NCI-H1092 (cell line): ENCODE measurements around the gene ISM2.
"Not testable (repeated sequence)": the region's sequence is repeated elsewhere in the genome, so short reads cannot be mapped to it uniquely, and the experiment has no call there.

Source experiments
- DNase-seq: peaks from one replicate; lab custom pipeline; 2025; lab: John Stamatoyannopoulos, UW

The ISM2 gene

DNA sequence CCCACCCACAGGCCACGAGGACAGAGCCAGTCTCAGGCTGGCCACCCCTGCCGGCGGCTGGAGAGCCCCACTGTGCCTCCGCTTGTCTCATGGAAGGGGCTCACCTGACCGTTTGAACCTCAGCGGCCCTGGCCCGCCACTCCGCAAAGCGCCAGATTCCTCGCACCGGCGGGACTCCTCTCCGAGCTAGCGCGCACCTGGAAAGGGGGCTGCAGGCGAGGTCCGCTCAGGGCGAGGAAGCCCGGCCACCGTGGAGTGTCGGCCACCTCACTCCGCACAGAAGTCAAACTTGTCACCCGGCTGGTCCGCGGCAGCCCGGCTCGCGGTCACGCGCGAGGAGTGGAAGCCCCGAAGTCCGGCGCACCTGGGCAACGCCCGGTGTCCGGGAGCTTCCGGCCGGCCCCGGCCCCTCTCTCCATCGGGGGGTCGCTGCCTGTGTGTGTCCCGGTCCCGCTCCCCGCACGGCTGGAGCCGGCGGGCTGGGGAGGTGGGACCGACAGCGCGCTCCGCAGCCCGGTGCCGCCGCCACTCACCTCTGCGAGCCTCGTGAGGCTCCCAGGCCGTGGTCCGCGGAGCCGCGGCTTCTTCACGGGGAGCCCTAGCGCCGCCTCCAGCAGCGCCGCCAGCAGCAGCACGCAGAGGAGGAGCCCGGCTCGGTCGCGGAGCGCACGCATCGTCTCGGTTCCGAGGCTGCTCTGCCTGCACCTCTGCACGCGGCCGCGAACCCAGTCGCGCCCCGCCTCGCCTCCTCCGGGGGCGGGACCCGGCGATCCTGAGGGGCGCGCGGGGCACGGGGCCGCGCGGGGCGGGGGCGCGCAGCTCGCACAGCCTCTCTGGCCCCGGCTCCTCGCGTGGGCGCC lies at the start of gene ISM2:
Gene ISM2, minus strand, starts transcription at position 697 of the 860 bp plus-strand sequence. Its CDS starts 23 bp downstream, at position 674.
- peak; percentile 48 for DNase-seq

DNA sequence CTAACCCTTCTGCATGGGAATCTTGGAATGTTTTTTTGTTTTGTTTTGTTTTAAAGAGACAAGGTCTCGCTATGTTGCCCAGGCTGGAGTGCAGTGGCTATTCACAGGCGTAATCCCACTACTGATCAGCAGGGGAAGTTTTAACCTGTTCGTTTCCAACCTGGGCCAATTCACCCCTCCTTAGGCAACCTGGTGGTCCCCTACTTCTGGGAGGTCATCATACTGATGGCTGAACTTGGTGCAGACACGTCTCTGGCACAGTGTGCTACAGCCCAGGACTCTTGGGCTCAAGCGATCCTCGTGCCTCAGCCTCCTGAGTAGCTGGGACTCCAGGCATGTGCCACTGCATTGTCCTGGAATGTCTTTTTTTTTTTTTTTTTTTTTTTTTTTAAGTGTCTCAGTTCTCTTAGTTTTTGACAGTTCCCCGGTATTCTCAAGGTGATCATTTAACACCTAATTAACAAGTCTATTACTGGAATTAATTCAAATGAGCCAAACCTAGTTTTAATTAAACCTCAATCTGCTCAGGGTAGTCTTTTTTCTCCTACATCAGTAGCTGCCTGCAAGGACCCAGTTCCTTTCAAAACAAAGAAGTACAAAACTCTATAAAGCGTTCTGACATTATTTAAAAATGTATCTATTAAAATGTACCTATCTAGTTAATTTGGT lies 49.0 kb upstream of the ISM2 start:
- DNase-seq: no peak

DNA sequence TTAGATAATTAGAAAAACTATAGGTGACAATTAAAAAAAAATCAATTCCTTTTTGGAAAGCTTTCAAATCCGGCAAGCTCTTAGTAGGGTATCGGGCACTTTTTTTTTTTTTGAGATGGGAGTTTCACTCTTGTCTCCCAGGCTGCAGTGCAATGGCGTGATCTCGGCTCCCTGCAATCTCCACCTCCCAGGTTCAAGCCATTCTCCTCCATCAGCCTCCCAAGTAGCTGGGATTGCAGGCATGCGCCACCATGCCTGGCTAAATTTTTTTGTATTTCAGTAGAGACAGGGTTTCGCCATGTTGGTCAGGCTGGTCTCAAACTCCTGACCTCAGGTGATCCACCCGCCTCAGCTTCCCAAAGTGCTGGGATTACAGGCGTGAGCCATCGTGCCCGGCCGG lies 46.6 kb upstream of the ISM2 start:
- DNase-seq: not testable (repeated sequence)

DNA sequence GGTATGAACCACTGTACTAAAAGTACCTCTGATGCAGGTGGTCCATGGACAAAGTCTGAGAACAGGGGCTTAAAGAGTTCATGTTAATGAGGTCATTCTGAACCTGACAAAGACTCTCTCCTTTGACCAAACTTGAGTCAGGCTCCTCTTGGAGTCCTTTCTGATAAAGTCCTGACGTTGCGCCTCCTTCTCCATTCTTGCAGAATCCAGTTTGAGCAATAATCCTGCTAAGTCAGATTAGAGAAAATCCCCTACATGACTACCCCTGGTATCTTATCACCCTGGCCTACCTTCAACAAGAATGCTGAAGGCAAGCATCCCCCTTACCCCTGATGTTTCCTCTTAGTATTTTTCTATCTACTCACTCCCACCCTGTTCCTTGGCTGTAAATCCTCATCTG lies 46.0 kb upstream of the ISM2 start:
- no peak for DNase-seq

DNA sequence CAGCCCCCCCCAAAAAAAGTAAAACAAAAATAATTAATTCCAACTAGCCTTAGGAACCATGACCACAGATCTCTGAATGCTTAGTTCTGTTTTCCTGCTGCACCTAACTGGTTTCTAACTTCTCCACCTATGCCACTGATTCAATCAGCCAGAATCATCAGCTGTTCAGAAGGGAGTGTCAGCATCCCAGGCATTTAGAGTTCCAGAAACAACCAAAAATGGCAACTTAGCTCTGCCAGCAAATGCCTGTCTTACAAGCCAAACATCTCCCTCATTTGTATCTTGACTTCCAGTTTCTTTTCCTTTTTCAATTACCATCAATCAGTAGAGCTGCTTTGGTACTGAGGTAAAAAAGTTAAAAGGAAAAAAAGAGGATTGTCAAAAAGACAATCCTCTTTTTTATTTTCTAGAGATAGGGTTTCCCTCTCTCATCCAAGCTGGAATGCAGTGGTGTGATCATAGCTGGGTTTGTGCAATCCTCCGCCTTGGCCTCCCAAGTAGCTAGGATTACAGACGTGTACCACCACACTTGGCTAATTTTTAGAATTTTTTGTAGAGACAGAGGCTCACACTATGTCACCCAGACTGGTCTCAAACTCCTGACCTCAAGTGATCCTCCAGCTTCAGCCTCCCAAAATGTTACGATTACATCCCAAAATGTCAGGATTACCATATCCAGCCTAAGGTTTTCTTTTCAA lies 45.2 kb upstream of the ISM2 start:
- no peak for DNase-seq

DNA sequence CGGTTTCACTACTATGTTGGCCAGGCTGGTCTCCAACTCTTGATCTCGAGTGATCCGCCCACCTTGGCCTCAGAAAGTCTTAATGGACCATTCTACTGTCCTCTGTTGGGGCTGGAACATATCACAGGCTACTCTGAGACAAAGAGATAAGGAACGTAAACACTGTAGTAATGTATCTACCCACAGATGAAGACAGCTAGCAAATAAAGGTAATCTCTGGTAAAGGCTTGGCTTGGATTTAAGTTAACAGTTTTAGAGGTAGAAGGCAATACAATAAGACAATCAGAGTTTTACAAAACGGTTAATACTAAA lies 44.6 kb upstream of the ISM2 start:
- DNase-seq: no peak

DNA sequence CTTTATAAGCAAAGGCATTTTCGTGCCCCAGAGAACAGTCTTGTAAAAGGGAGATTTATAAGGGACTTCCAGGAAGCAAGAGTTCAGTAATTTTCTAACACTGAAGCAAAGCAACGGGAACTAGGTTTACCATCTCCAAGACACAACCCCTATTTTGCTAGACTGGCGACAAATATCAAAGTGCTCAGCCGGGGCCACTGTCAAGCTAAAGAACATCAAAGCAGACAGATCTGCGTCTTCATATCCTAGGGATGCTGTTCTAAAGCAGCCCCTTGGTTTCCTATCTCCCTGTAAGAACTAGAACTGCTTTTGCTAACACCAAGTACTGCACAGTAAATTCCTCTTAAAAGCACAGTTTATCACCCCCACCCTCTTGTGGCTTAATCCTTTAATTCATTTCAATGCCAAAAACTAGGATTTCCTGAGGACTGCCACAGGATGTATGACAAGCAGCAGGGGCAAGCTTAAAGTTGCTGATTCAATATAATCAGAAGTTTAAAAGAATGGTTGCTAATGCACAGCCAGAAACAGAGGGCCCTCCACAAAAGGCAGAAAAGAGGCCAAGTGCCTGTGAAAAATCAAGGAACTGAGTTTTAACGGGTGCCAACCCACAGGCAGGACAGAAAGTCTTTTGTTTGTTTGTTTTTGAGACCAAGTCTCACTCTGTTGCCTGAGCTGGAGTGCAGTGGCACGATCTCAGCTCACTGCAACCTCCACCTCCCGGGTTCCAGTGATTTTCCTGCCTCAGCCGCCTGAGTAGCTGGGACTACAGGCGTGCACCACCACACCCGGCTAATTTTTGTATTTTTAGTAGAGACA lies 44.0 kb upstream of the ISM2 start:
- DNase-seq: no peak

DNA sequence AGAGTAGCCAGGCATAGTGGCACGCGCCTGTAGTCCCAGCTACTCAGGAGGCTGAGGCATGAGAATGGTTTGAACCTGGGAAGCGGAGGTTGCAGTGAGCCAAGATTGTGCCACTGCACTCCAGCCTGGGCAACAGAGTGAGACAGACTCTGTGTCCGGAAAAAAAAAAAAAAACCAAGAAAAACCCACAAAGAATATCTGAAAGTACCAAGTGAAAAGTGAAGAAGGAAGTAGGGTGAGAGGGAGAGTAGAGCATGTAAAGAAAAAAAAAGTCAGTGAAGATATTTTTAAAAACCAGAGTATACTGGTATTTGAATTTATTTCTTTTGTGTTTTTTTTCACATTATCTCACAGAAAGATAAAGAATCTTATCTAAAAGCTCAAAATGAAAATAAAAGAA lies 43.3 kb upstream of the ISM2 start:
- DNase-seq: no peak

DNA sequence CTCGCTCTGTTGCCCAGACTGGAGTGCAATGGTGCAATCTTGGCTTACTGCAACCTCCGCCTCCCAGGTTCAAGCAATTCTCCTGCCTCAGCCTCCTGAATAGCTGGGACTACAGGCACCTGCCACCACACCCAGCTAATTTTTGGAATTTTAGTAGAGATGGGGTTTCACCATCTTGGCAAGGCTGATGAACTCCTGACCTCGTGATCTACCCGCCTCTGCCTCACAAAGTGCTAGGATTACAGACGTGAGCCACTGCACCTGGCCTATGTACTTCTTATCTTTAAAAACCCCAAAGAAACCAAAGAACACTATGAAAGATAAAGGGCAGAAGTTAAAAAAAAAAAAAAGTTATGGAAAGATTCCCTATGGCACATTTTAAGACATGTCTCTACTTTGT lies 38.3 kb upstream of the ISM2 start:
- DNase-seq: not testable (repeated sequence)

DNA sequence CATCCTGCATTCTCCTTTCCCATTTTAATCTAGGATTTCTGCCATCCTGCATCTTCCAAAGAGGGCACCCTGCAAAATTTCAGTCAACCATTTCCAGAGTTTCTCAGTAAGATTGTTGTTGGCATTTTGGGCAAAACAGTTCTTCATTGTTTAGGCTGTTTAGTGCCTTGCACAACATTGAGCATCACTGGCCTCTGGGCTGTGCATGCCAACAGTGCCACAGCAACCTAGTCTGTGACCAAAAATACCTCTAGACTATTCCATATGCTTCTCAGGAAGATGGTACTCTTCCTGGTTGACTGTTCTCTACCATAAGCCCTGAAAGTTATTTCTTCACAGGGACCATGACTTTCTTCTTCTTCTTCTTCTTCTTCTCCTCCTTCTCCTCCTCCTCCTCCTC lies 32.5 kb upstream of the ISM2 start:
- DNase-seq: no peak

DNA sequence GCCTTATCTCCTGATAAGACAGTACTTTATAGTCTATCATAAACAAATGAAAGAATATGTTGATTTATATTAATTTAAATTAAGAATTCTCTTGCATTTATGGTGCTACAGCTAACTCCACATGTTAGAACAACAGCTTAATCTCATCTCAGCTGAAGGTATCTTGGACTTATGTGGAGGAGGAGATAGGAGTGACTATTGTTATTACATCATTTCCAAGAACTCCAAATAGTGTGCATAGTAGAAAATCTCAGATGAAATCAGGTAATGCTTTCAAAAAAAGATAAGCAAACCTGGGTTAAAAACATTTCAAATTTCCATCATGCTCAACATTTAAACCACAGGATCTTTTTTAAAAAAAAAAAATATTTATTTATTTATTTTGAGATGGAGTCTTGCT lies 31.3 kb upstream of the ISM2 start:
- DNase-seq: no peak

DNA sequence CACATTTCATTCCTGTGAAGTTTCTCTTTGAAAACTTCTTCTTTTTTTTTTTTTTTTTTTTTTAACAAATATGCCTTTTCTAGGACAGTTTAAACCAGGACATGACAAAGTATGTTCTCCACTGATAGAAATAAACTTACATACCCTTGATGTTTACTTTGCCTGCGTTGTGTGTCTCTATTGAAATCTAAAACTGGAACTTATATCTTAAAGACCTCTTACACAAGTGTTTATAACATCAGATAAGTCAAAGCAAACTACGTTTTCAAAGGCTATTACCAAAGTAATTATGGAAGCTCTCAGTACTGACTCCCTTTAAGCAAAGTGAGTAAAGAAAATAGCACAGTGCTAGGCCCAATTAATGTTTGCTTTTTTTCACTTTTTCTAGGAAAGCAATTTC lies 30.6 kb upstream of the ISM2 start:
- no peak for DNase-seq

DNA sequence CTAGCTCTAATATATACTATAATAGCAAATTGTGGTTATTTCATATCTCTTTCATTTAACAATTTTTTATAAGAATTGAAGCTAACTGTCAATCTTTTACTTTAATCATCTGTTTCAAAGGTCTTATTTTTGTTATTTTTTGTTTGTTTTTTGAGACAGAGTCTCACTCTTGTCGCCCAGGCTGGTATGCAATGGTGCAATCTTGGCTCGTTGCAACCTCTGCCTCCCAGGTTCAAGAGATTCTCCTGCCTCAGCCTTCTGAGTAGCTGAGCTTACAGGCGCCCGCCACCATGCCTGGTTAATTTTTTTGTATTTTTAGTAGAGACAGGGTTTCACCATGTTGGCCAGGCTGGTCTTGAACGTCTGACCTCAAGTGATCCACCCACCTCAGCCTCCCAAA lies 30.1 kb upstream of the ISM2 start:
- not testable (repeated sequence) for DNase-seq

DNA sequence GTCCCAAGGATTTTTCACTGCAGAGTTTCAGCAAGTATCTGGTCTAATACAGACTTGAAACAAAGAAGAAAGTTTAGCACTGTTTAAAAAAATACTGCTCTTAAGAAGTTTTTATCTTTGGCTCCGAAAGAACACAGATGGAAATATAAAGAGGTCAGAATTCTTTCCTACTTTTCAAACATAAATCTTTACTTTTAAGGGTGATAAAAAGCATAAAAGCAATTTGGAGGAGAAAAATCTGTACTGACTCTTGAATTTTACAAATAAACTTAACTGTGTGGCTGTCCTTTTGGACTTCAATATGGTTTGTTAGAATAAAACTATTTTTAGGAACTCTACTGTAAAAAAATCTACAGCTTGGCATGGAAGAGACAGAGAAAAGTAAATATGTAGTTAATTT lies 27.6 kb upstream of the ISM2 start:
- no peak for DNase-seq

DNA sequence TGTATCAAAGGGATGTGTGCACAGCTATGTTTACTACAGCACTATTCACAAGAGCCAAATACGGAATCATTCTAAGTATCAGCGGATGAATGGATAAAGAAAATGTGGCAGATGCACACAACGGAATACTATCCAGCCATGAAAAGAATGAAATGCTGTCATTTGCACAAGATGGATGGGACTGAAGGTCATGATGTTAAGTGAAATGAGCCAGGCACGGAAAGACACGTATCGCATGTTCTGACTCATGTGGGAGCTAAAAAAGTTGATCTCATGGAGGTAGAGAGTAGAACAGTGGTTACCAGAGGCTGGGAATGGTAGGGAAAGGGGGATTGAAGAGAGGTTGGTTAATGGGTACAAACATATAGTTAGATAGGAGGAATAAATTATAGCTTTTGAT lies 25.9 kb upstream of the ISM2 start:
- DNase-seq: no peak

DNA sequence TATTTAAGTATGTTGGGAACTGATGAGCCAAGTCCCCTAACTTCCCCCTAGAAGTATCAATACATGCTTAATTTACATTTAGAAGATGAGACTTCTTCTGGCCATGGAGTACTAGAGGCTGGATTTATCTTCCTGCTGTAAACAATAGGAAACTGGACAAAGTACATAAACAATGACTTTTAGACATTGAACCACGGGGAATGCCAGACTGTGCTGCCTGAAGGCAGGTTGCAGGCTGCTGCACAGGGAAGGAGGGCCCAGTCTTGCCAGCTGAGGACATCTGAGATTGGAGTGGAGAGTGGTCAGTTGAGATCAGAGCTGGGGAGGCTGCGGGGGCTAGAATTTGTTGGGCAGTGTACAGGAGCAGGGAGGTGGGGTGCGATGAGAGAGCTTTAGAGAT lies 24.5 kb upstream of the ISM2 start:
- DNase-seq: no peak

DNA sequence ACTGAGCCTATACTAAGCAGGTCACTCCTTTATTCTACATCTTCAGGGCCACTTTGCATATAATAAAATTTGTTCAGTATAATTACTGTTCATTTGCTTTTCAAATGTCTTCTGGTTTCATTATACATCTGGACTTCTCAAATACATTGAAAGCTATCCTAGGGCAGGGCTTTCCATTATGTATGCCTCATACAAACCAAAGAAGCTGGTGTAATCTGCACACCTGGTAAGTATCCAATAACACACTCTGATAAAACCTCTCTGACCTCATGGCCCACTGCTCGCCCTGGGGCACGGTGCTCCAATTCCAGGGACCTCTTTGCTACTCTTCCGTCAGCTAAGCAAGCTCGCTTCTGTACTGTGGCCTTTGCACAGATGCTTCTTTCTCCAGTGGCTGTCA lies 21.9 kb upstream of the ISM2 start:
- DNase-seq: no peak

DNA sequence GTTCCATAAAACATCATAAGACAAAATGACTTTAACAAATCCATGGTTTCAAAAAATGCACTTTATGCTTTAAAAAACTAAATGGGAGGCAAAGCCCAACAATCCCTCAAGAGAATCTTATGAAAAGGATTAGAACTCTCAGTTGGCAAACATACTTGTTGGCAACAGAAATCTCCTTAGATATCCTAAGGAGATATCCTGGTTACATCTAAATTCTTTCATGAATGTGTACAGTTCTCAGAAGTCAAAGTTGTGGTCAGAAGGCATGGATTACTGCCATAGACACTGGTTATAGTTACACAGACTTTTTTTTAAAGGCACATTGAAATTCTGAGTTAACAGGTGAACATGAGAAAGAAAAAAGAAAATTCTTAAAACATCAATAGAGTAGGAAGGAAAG lies 17.5 kb upstream of the ISM2 start:
- no peak for DNase-seq

DNA sequence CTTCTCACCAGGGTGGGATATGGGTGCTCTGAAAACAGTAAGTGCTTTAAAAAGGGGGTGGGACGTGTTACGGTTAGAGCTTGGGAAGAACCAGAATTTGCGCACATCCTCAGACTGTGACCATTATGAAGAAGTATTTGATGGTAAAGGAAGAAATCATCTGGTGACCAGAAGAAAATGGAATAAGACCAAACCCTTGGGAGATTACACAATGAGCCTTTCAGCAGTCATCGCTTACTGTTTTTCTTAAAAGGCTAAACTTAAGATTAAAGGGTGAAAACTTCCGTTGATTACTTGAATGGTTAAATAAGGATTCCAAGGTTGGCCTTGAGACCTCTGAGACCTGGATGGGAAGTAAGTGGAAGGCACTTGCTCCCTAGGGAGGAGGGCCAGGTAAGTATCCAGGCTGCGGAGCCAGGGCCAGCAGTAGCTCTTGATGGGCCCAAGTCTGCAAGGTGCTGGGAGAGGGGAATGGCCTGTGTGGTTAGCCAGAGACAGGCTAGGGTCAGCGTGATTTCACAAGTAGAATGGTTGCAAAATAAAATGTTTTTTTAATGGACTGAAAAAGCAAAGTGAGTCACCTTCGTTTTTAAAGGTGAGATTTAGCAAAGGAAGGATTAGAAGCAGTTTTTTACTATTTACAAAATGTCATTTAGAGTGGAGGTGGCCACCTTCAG lies 13.0 kb upstream of the ISM2 start:
- DNase-seq: no peak

DNA sequence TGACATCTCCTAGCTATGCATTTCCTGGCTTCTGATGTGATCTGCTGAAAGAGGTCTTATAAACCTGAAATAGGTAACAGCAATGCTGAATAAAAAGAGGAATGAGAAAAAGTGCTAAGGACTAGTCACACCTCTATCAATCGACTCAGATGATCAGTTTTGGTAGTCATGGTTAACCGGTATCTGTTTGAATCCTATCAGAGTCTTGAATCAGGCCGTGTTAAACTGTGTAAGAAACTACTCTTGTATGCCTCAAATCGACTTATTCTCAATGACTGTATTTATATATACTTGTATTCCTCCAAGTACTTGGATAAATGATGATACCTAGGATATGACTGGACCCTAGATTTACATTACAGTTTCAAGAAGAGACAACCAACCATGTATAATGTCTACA lies 10.8 kb upstream of the ISM2 start:
- DNase-seq: no peak

DNA sequence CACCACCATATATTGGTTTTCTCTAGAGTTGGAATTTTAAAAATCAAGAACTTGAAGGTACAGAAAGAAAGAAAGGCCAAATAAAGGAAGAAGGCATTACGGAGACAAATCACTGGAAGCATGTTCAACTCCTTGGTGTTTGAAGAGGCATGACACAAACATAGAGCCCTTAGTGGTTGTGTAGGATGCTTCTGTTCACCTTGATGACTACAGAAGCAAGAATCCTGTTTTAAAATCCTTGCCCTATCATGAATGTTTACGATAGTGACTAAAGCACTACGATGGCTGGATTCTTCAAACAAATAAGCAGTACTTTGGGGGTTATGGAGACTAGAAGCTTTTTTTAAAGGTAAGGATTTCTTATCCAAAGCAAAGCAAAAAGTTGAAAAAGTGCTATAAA lies 10.3 kb upstream of the ISM2 start:
- no peak for DNase-seq

DNA sequence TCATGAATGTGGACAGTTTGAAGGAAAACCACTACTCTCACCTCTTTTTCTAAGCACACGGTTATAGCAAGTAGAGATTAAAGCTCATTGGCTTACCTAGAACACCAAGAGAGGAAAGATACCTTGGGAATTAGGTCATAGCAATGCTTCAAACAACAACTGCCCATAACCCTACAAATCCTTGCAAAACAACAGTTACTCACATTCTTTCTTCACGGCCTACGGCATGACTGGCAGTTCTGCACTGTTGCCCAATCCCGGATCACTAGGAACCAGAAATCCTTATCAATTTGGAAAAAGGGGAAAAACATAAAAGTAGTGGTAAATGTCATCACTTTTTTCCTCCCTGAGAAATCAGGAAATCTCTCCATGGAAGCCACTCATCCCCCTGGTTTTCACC lies 9.6 kb upstream of the ISM2 start:
- DNase-seq: no peak
